ENCODE results near the gene EFCAB11. TPM values are rescaled to one million over a fixed set of nuclear protein-coding genes. Genes with fewer than 3 reads are reported as not detected.

The EFCAB11 gene
- total and polyA plus RNA-seq, 2 of the 8 experiments (the other 6 are each of a cell fraction or from before 2014, with no cell fraction given): 6.8 to 12.8 TPM

GRCh38 chr14:89954070-89955021 is at the start of gene EFCAB11 (continued):
- TF ChIP-seq ASH2L (IDR thresholded peaks at IDR 0.05; ENCODE audit: low read length) (peak; percentile 29), HDAC6 (IDR thresholded peaks at IDR 0.05; ENCODE audit: low read depth, low read length) (no peak), CTBP2 (IDR thresholded peaks at IDR 0.05; ENCODE audit: borderline replicate concordance, insufficient read depth, insufficient read length, low read length) (no peak), ATF3 (IDR thresholded peaks at IDR 0.05; ENCODE audit: insufficient read depth, low read depth, low read length) (no peak), TAF7 (optimal IDR thresholded peaks at IDR 0.05; ENCODE audit: borderline replicate concordance, low read depth, low read length) (peak; percentile 32), SIRT6 (IDR thresholded peaks at IDR 0.05; ENCODE audit: low read length) (no peak), PHF8 (conservative IDR thresholded peaks at IDR 0.05; ENCODE audit: low read depth, low read length) (peak; percentile 74), CHD2 (IDR thresholded peaks at IDR 0.05; ENCODE audit: low read length) (peak; percentile 86), HDAC2 (IDR thresholded peaks at IDR 0.05; ENCODE audit: borderline replicate concordance in 1 of 2, low read depth in 2 of 2, low read length in 2 of 2) (no peak; a peak in 1 of 4 replicates), CBX5 (IDR thresholded peaks at IDR 0.05; ENCODE audit: low read depth, low read length) (no peak), SUZ12 (IDR thresholded peaks at IDR 0.05; ENCODE audit: low read length) (no peak), BRCA1 (IDR thresholded peaks at IDR 0.05; ENCODE audit: low read depth, low read length) (no peak), SIN3A (conservative IDR thresholded peaks at IDR 0.05 in 1 of 2, IDR thresholded peaks at IDR 0.05 in 1 of 2; ENCODE audit: low read depth in 1 of 2, low read length in 2 of 2) (peak; percentile 69 to 71; a peak in 3 of 4 replicates), NANOG (IDR thresholded peaks at IDR 0.05; ENCODE audit: insufficient read depth, low read depth, low read length, poor library complexity, severe bottlenecking) (no peak), SP2 (IDR thresholded peaks at IDR 0.05; ENCODE audit: low read length) (peak; percentile 59), EP300 (IDR thresholded peaks at IDR 0.05; ENCODE audit: borderline replicate concordance in 1 of 2, low read depth in 2 of 2, low read length in 2 of 2) (no peak), MAFK (IDR thresholded peaks at IDR 0.05; ENCODE audit: low read depth, low read length) (no peak), FOSL1 (IDR thresholded peaks at IDR 0.05; ENCODE audit: insufficient read depth, low read depth, low read length) (no peak), RBBP5 (IDR thresholded peaks at IDR 0.05; ENCODE audit: borderline replicate concordance, low read depth, low read length) (no peak), SP1 (IDR thresholded peaks at IDR 0.05; ENCODE audit: low read depth, low read length) (peak; percentile 97), RAD21 (IDR thresholded peaks at IDR 0.05 in 1 of 2, conservative IDR thresholded peaks at IDR 0.05 in 1 of 2; ENCODE audit: low read depth in 2 of 2, low read length in 2 of 2) (no peak)
